Gastrocnemius medialis (tissue), 4 donors: ENCODE data around the gene SLC34A3. TPM values are rescaled to one million over a fixed set of nuclear protein-coding genes. Genes with fewer than 3 reads are reported as not detected.
A peak's percentile ranks its signal among the peaks of the same experiment; 100 is the strongest.

Experiments
- ATAC-seq, 2 donors: fragments of 150-250 bp; one replicate each; pipeline ENCODE4 v1.9.1; 2016
- DNase-seq, 2 donors: peaks; one replicate each; pipeline ENCODE4 v3.0.0-alpha.2; 2019
- H3K27ac ChIP-seq, 4 donors: fragments of 200-600 bp; sonication (generic); 1 replicate in 1 of 4; 2 replicates in 3 of 4; pipeline ENCODE4 v1.5.1; 2016 to 2018; ENCODE audit warnings: mild to moderate bottlenecking in 2 of 4, moderate library complexity in 1 of 4
- H3K27me3 ChIP-seq, 3 donors: fragments of 200-600 bp; sonication (generic) in 2 of 3; 1 replicate in 1 of 3; 2 replicates in 2 of 3; pipeline versions ENCODE4 v1.5.1 to v1.6.0; 2016 to 2019; ENCODE audit warnings: mild to moderate bottlenecking in 1 of 3, moderate library complexity in 1 of 3
- H3K36me3 ChIP-seq, 2 donors: fragments of 200-600 bp; sonication (generic) in 1 of 2; one replicate each; pipeline ENCODE4 v1.5.1; 2017 to 2018
- H3K4me1 ChIP-seq, 2 donors: fragments of 200-600 bp; sonication (generic) in 1 of 2; one replicate each; pipeline ENCODE4 v1.5.1; 2016 to 2017; ENCODE audit warnings: mild to moderate bottlenecking in 2 of 2
- H3K4me3 ChIP-seq, 4 donors: fragments of 200-600 bp; sonication (generic) in 3 of 4; 1 replicate in 1 of 4; 2 replicates in 3 of 4; pipeline ENCODE4 v1.5.1; 2016 to 2019; ENCODE audit warnings: mild to moderate bottlenecking in 2 of 4
- H3K9me3 ChIP-seq, 3 donors: fragments of 200-600 bp; sonication (generic) in 2 of 3; 1 replicate in 1 of 3; 2 replicates in 2 of 3; pipeline ENCODE4 v1.5.1; 2016 to 2019
- POLR2A ChIP-seq, 2 donors: fragments of 450-650 bp; IDR thresholded peaks; one replicate each; pipeline ENCODE4 v1.6.1; 2017; ENCODE audit warnings: antibody characterized with exemption in 2 of 2, mild to moderate bottlenecking in 2 of 2, moderate library complexity in 2 of 2
- in situ Hi-C, 4 donors: fragments of 200-750 bp; cut with MboI; loops; one replicate each; pipeline versions ENCODE4 v1.15.0 to v1.8.0; 2017; ENCODE audit warnings: low sequenced_read_pairs in 4 of 4
- intact Hi-C: fragments of 100-400 bp; cut with DNase I; formaldehyde crosslinking; loops from one replicate; pipeline ENCODE4 v1.15.1; 2023; ENCODE audit warnings: low total_unique reads
- total RNA-seq, 4 donors: library from RNA; depleted of rRNA; stranded (reverse); fragments of >200 nt; gene quantifications; one replicate each; pipeline versions ENCODE4 v1.1.0 to v1.2.3, GENCODE V29; 2016
- TF ChIP-seq, protein P1 (sequence below), 5 experiments: fragments of 450-650 bp in 3 of 5; fragments of 200-600 bp in 2 of 5; sonication (generic) in 2 of 5; IDR thresholded peaks in 4 of 5; conservative IDR thresholded peaks in 1 of 5; 1 replicate in 4 of 5; 2 replicates in 1 of 5; pipeline ENCODE4 v1.5.1; 2016 to 2019; ENCODE audit warnings: antibody characterized with exemption in 5 of 5, mild to moderate bottlenecking in 3 of 5, moderate library complexity in 3 of 5

The SLC34A3 gene
- total RNA-seq, 4 donors from 2014 or later: not detected

DNA sequence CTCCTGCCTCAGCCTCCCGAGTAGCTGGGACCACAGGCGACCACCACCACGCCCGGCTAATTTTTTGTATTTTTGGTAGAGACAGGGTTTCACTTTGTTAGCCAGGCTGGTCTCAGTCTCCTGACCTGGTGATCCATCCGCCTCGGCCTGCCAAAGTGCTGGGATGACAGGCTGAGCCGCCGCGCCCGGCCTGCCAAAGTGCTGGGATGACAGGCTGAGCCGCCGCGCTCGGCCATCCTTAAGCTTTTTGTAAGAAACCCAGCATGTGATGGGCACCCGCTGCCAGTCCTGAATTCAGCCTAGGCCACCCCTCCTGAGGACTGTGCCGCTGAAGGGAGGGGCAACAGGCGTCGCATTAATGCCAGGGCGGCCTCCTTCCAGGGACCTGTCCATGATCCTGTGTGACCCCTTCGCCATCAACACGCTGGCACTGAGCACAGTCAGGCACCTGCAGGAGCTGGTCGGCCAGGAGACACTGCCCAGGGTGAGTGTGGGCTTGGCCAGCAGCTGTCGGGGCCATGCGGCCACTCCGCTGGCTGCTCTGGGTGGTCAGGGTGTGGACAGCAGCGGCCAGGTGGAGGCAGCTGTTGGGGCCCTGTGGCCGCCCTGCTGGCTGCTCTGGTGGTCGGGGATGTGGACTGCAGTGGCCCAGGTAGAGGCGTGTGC, 34.9 kb downstream of the SLC34A3 start:
- no peak for ATAC-seq
- TF ChIP-seq, protein P1, sequence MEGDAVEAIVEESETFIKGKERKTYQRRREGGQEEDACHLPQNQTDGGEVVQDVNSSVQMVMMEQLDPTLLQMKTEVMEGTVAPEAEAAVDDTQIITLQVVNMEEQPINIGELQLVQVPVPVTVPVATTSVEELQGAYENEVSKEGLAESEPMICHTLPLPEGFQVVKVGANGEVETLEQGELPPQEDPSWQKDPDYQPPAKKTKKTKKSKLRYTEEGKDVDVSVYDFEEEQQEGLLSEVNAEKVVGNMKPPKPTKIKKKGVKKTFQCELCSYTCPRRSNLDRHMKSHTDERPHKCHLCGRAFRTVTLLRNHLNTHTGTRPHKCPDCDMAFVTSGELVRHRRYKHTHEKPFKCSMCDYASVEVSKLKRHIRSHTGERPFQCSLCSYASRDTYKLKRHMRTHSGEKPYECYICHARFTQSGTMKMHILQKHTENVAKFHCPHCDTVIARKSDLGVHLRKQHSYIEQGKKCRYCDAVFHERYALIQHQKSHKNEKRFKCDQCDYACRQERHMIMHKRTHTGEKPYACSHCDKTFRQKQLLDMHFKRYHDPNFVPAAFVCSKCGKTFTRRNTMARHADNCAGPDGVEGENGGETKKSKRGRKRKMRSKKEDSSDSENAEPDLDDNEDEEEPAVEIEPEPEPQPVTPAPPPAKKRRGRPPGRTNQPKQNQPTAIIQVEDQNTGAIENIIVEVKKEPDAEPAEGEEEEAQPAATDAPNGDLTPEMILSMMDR (IDR thresholded peaks at IDR 0.05 in 4 of 5, conservative IDR thresholded peaks at IDR 0.05 in 1 of 5): no peak
- no peak for TF ChIP-seq POLR2A (IDR thresholded peaks at IDR 0.05)
- no peaks in the 10 kb centered on the region for H3K27me3 ChIP-seq
- H3K9me3 ChIP-seq: no peaks in the 10 kb centered on the region
- H3K4me3 ChIP-seq: no peak overlapping the region
- peaks cover 0 to 30% of the 10 kb centered on the region in 2 donors for H3K36me3 ChIP-seq
- no peak for DNase-seq
- intact Hi-C loops: loop anchor here (5.0 kb wide), 1 partner anchor 43 kb away; the partner anchor contains the start of gene RNF208
- H3K27ac ChIP-seq: peak overlapping the region in 2 of 4 donors; percentile 28 to 31
- peaks cover 24 to 27% of the 10 kb centered on the region in 2 donors for H3K4me1 ChIP-seq
- in situ Hi-C loops: no loop called here

DNA sequence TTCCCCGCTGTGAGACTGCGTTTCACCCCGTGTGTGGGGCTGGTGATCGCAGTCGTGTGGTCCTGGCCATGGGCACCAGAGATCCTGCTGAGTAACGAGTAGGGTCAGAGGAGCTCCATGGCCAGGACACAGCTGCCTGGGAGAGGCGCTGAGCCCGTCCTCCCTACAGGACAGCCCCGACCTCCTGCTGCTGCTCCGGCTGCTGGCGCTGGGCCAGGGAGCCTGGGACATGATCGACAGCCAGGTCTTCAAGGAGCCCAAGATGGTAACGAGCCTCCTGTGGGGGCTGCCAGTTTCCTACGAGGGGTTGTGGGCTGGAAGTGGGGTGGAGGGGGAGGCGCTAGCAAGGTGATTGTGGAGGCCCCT, 35.4 kb downstream of the SLC34A3 start:
- H3K36me3 ChIP-seq: peaks cover 0 to 30% of the 10 kb centered on the region in 2 donors
- DNase-seq: no peak
- no peaks in the 10 kb centered on the region for H3K9me3 ChIP-seq
- intact Hi-C loops (loop anchor here (5.0 kb wide), 1 partner anchor 44 kb away; the partner anchor contains the start of gene RNF208), in situ Hi-C loops (no loop called here)
- peaks cover 24 to 27% of the 10 kb centered on the region in 2 donors for H3K4me1 ChIP-seq
- TF ChIP-seq, protein P1 (IDR thresholded peaks at IDR 0.05 in 4 of 5, conservative IDR thresholded peaks at IDR 0.05 in 1 of 5): no peak
- no peak for TF ChIP-seq POLR2A (IDR thresholded peaks at IDR 0.05)
- no peak overlapping the region for H3K4me3 ChIP-seq
- H3K27ac ChIP-seq: peak overlapping the region in 2 of 4 donors; percentile 3 to 31
- no peak for ATAC-seq
- H3K27me3 ChIP-seq: no peaks in the 10 kb centered on the region

DNA sequence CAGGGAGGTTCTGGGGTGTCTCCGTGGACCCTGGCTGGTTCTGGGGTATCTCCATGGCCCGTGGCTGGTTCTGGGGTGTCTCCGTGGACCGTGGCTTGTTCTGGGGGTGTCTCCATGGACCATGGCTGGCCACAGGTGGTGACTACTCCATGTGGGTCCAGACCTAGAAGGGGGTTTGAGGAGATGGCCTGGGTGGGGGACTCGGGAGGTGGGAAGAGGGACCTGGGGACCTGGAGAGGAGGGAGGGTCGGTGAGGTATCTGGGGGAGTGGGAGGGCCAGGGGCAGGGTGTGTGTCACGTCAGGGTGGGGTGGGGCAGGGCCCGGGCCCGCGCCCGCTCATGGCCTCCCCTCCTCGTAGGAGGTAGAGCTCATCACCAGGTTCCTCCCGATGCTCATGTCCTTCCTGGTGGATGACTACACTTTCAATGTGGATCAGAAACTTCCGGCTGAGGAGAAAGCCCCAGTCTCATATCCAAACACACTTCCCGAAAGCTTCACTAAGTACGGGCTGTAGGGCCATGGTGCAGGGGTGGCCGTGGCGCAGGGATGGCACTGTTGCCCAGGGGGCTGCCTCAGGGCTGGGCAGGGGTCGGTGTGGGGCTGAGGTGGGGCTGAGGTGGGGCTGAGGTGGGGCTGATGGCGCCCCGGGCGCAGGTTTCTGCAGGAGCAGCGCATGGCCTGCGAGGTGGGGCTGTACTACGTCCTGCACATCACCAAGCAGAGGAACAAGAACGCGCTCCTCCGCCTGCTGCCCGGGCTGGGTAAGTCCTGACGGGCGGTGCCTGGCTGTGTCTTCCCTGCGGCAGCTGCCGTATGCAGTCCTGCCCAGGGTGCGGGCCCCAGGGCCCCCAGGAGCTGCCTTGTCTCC, 36.1 kb downstream of the SLC34A3 start:
- intact Hi-C loops: loop anchor here (5.0 kb wide), 1 partner anchor 45 kb away; the partner anchor contains the start of gene RNF208
- Histone ChIP-seq H3K36me3 (peaks cover 0 to 30% of the 10 kb centered on the region in 2 donors), H3K4me3 (no peak overlapping the region), H3K27ac (peak overlapping the region in 3 of 4 donors; percentile 31 to 94 (median 88)), H3K27me3 (no peaks in the 10 kb centered on the region), H3K4me1 (peaks cover 24 to 27% of the 10 kb centered on the region in 2 donors), H3K9me3 (no peaks in the 10 kb centered on the region)
- ATAC-seq: no peak
- TF ChIP-seq POLR2A (IDR thresholded peaks at IDR 0.05): no peak
- TF ChIP-seq, protein P1 (IDR thresholded peaks at IDR 0.05 in 4 of 5, conservative IDR thresholded peaks at IDR 0.05 in 1 of 5): no peak
- in situ Hi-C loops: no loop called here
- DNase-seq: no peak

DNA sequence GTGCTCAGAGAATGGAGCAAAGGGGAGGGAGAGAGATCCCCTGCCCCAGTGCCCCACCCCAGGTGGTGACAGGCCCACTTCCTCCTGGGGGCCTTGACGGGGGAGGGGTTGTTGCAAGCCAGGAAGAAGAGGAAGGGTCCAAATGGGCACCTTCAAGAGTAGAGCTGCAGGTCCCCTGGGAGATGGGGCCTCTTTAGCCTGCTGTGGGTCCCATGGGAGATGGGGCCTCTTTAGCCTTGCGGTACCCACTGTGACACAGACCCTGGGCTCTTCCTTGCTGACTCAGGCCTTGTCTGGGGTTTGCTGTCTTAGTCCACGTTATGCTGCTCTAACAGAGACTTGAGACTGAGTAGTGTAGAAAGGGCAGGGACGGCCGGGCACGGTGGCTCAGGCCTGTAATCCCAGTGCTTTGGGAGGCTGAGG, 37.2 kb downstream of the SLC34A3 start:
- no peak for DNase-seq
- H3K36me3 ChIP-seq: peaks cover 0 to 41% of the 10 kb centered on the region in 2 donors

More for the DNA sequence above, 37.2 kb downstream of the SLC34A3 start:
- no peaks in the 10 kb centered on the region for H3K27me3 ChIP-seq
- H3K9me3 ChIP-seq: no peaks in the 10 kb centered on the region
- intact Hi-C loops: loop anchor here (2.0 to 5.0 kb wide), 2 partner anchors 27 to 46 kb away; partner anchors contain the start of genes RNF208 and TUBB4B
- in situ Hi-C loops: no loop called here
- peaks cover 24 to 27% of the 10 kb centered on the region in 2 donors for H3K4me1 ChIP-seq
- peak overlapping the region; percentile 88 to 94 (median 92) for H3K27ac ChIP-seq
- peak overlapping the region; percentile 59 to 60 (median 60) for H3K4me3 ChIP-seq
- TF ChIP-seq, protein P1 (IDR thresholded peaks at IDR 0.05 in 4 of 5, conservative IDR thresholded peaks at IDR 0.05 in 1 of 5): no peak
- no peak for TF ChIP-seq POLR2A (IDR thresholded peaks at IDR 0.05)
- ATAC-seq: no peak
